Measurements from ENCODE around the gene PPA2. TPM values are rescaled to one million over a fixed set of nuclear protein-coding genes. Genes with fewer than 3 reads are reported as not detected.

The PPA2 gene
- total and polyA plus RNA-seq, 2 experiments from 2014 or later, result 58.4 to 63.7 TPM

DNA sequence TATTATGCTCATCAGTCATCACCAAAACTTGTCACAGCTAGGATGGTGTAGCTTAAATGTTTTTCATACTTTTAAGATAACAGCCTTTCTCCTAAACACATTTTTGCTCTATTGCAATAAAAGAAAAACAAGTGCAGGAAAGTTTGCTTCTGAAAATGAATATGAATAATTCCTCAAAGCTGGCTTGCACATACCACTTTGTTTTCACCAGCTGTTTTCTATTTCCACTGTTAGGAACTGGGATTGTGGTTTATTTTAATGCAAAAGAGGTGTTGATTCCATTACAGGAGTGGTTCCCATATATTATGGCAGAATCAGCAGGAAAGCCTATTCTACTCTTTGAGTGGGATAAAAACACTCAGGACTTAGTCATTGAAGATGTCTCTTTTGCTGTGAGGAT lies 145.9 kb downstream of the PPA2 start:
- Mint-ChIP-seq H3K36me3 (ENCODE audit: low read depth) (no peaks in the 10 kb centered on the region), H3K27me3 (ENCODE audit: insufficient read depth, low read depth, poor library complexity) (no peaks in the 10 kb centered on the region), H3K9me3 (no peaks in the 10 kb centered on the region; the same call in 2 of the 3 replicates), H3K4me3 (no peak overlapping the region), H3K4me1 (peaks cover 15% of the 10 kb centered on the region), H3K27ac (no peak overlapping the region)
- no peak overlapping the region for H3K4me3 ChIP-seq
- DNase-seq (ENCODE audit: low spot score) (no peak), ATAC-seq (no peak)
- 0 out of 2 replicates have a peak, but pooled peaks cover 2% of the 10 kb centered on the region for H4K20me1 ChIP-seq (replicated peaks; ENCODE audit: insufficient read depth)
- H3K27ac ChIP-seq (ENCODE audit: low read depth), result no peak overlapping the region
- H3K9me2 ChIP-seq (ENCODE audit: insufficient read depth), result 0 out of 2 replicates have a peak, but pooled peaks cover 3% of the 10 kb centered on the region
- no peak overlapping the region for H2AFZ ChIP-seq
- H3K4me2 ChIP-seq, result peak overlapping the region; percentile 59; the same call in 1 of the 2 replicates
- H3K27me3 ChIP-seq (ENCODE audit: insufficient read depth), result no peaks in the 10 kb centered on the region
- TF ChIP-seq, protein P1, sequence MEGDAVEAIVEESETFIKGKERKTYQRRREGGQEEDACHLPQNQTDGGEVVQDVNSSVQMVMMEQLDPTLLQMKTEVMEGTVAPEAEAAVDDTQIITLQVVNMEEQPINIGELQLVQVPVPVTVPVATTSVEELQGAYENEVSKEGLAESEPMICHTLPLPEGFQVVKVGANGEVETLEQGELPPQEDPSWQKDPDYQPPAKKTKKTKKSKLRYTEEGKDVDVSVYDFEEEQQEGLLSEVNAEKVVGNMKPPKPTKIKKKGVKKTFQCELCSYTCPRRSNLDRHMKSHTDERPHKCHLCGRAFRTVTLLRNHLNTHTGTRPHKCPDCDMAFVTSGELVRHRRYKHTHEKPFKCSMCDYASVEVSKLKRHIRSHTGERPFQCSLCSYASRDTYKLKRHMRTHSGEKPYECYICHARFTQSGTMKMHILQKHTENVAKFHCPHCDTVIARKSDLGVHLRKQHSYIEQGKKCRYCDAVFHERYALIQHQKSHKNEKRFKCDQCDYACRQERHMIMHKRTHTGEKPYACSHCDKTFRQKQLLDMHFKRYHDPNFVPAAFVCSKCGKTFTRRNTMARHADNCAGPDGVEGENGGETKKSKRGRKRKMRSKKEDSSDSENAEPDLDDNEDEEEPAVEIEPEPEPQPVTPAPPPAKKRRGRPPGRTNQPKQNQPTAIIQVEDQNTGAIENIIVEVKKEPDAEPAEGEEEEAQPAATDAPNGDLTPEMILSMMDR (conservative IDR thresholded peaks at IDR 0.05; ENCODE audit: low read depth in 2 of 2), result no peak
- TF ChIP-seq EZH2 (IDR thresholded peaks at IDR 0.05; ENCODE audit: low read depth, unreplicated experiment) (no peak), ZNF462 (CRISPR knock-in tag; IDR thresholded peaks at IDR 0.05) (no peak), REST (IDR thresholded peaks at IDR 0.05; ENCODE audit: unreplicated experiment) (no peak), EZH2phosphoT487 (IDR thresholded peaks at IDR 0.05; ENCODE audit: unreplicated experiment) (no peak), JUNB (IDR thresholded peaks at IDR 0.05; ENCODE audit: unreplicated experiment) (no peak)
- no peaks in the 10 kb centered on the region for H3K79me2 ChIP-seq (replicated peaks; ENCODE audit: insufficient read depth)
- H3K4me1 ChIP-seq (ENCODE audit: insufficient read depth), result peaks cover 8% of the 10 kb centered on the region; the same call in 1 of the 2 replicates
- no peaks in the 10 kb centered on the region for H3K36me3 ChIP-seq (ENCODE audit: insufficient read depth)
- H3F3A ChIP-seq (replicated peaks; ENCODE audit: low read depth), result no peaks in the 10 kb centered on the region
